WTC11 (cell line): Measurements from ENCODE around the gene COBLL1. TPM values are rescaled to one million over a fixed set of nuclear protein-coding genes. Genes with fewer than 3 reads are reported as not detected.

Experiments used
- ATAC-seq: fragments of 200-7000 bp; cut with Tn5 transposase; 2 replicates; pipeline ENCODE4 v1.10.0; 2021; ENCODE audit warnings: mild to moderate bottlenecking, moderate library complexity
- CTCF ChIA-PET: fragments of 300-600 bp; sonication (Branson Sonifier 250); formaldehyde crosslinking; loops from one replicate; lab custom pipeline; 2021; ENCODE audit warnings: antibody characterized with exemption; lab: Charles Lee
- POLR2A ChIA-PET: fragments of 350-600 bp; sonication (Branson Sonifier 250); formaldehyde crosslinking; loops from one replicate; lab custom pipeline; 2021; ENCODE audit warnings: antibody characterized with exemption; lab: Charles Lee
- DNase-seq: peaks from one replicate; pipeline ENCODE4 v3.0.0; 2021; ENCODE audit warnings: low spot score
- H3K27ac Mint-ChIP-seq: 2 replicates; pipeline ENCODE4 v1.8.0; 2021; ENCODE audit warnings: mixed read lengths
- H3K27me3 Mint-ChIP-seq: 2 replicates; pipeline ENCODE4 v1.8.0; 2021; ENCODE audit warnings: low read depth, mild to moderate bottlenecking, moderate library complexity, mixed read lengths
- H3K36me3 Mint-ChIP-seq: 2 replicates; pipeline ENCODE4 v1.8.0; 2021; ENCODE audit warnings: mixed read lengths
- H3K4me1 Mint-ChIP-seq: 2 replicates; pipeline ENCODE4 v1.8.0; 2022; ENCODE audit warnings: mixed read lengths
- H3K4me3 Mint-ChIP-seq: 2 replicates; pipeline ENCODE4 v1.8.0; 2021; ENCODE audit warnings: mild to moderate bottlenecking, moderate library complexity, mixed read lengths
- H3K9me3 Mint-ChIP-seq: 2 replicates; pipeline ENCODE4 v1.8.0; 2021; ENCODE audit warnings: mixed read lengths
- AR ChIP-seq: fragments of 250-450 bp; sonication (Bioruptor Pico); IDR thresholded peaks from 2 replicates; pipeline ENCODE4 v1.9.0; 2021; ENCODE audit warnings: mild to moderate bottlenecking
- ELF4 ChIP-seq: sonication (generic); formaldehyde crosslinking; IDR thresholded peaks from 2 replicates; pipeline ENCODE4 v1.8.1; 2022; ENCODE audit warnings: low read depth, mild to moderate bottlenecking, moderate library complexity, missing genetic modification reagents
- EMX1 ChIP-seq: fragments of 250-450 bp; sonication (Bioruptor Pico); IDR thresholded peaks from 2 replicates; pipeline ENCODE4 v1.8.0; 2021; ENCODE audit warnings: mild to moderate bottlenecking
- JUN ChIP-seq: sonication (generic); formaldehyde crosslinking; IDR thresholded peaks from 2 replicates; pipeline ENCODE4 v1.8.0; 2023; ENCODE audit warnings: mild to moderate bottlenecking, missing genetic modification reagents
- MAX ChIP-seq: sonication (generic); formaldehyde crosslinking; IDR thresholded peaks from 2 replicates; pipeline ENCODE4 v1.8.0; 2022; ENCODE audit warnings: mild to moderate bottlenecking, missing genetic modification reagents
- PREB ChIP-seq: sonication (generic); formaldehyde crosslinking; IDR thresholded peaks from 2 replicates; pipeline ENCODE4 v1.8.1; 2022; ENCODE audit warnings: mild to moderate bottlenecking, missing genetic modification reagents, moderate library complexity, borderline replicate concordance
- SP1 ChIP-seq: sonication (generic); formaldehyde crosslinking; conservative IDR thresholded peaks from 2 replicates; pipeline ENCODE4 v1.8.1; 2022; ENCODE audit warnings: missing genetic modification reagents
- TP53 ChIP-seq: sonication (generic); formaldehyde crosslinking; IDR thresholded peaks from 2 replicates; pipeline ENCODE4 v1.8.1; 2023; ENCODE audit warnings: mild to moderate bottlenecking, missing genetic modification reagents
- ZNF138 ChIP-seq: sonication (generic); formaldehyde crosslinking; conservative IDR thresholded peaks from 2 replicates; pipeline ENCODE4 v1.8.1; 2022; ENCODE audit warnings: mild to moderate bottlenecking, moderate library complexity, missing genetic modification reagents
- ZNF219 ChIP-seq: sonication (generic); formaldehyde crosslinking; IDR thresholded peaks from 2 replicates; pipeline ENCODE4 v1.8.0; 2023; ENCODE audit warnings: missing genetic modification reagents, mild to moderate bottlenecking, borderline replicate concordance
- ZNF263 ChIP-seq: sonication (generic); formaldehyde crosslinking; IDR thresholded peaks from 2 replicates; pipeline ENCODE4 v1.8.1; 2022; ENCODE audit warnings: low read depth, mild to moderate bottlenecking, moderate library complexity, missing genetic modification reagents
- total RNA-seq: library from RNA; stranded (reverse); gene quantifications from 3 replicates; pipeline ENCODE4 v1.2.3, GENCODE V29; 2021
- TF ChIP-seq, protein P1 (sequence below): fragments of 250-450 bp; sonication (Bioruptor Pico); IDR thresholded peaks from 2 replicates; pipeline ENCODE4 v1.9.0; 2021; ENCODE audit warnings: mild to moderate bottlenecking, borderline replicate concordance
- TF ChIP-seq, protein P2 (sequence below): sonication (generic); formaldehyde crosslinking; IDR thresholded peaks from 2 replicates; pipeline ENCODE4 v1.8.1; 2023; ENCODE audit warnings: mild to moderate bottlenecking, missing genetic modification reagents, borderline replicate concordance
- TF ChIP-seq, protein P3 (sequence below): sonication (generic); formaldehyde crosslinking; IDR thresholded peaks from 2 replicates; pipeline ENCODE4 v1.8.1; 2022; ENCODE audit warnings: missing genetic modification reagents, borderline replicate concordance

COBLL1 gene
- total RNA-seq, 1 experiment from 2014 or later = 5.8 TPM

DNA sequence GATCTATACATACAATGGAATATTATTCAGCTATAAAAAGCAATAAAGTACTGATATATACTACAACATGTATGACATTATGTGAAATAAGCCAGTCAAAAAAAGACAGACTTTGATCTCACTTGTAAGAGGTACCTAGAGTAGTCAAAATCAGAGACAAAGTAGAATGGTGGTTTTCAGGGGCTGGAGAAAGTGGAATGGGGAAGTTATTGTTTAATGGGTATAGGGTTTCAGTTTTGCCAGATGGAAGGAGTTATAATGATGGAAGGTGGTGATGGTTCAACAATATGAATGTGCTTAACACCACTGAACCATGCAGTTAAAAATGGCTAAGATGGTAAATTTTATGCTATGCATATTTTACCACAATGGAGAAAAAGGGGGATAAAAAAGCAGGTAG lies 6.3 kb downstream of the COBLL1 start:
- Mint-ChIP-seq H3K9me3 (no peaks in the 10 kb centered on the region), H3K27me3 (peaks cover 10% of the 10 kb centered on the region), H3K27ac (no peak overlapping the region), H3K4me3 (no peak overlapping the region), H3K4me1 (peaks cover 8% of the 10 kb centered on the region), H3K36me3 (no peaks in the 10 kb centered on the region)
- ChIA-PET POLR2A (no interaction called here), CTCF (no interaction called here)
- TF ChIP-seq, protein P1, sequence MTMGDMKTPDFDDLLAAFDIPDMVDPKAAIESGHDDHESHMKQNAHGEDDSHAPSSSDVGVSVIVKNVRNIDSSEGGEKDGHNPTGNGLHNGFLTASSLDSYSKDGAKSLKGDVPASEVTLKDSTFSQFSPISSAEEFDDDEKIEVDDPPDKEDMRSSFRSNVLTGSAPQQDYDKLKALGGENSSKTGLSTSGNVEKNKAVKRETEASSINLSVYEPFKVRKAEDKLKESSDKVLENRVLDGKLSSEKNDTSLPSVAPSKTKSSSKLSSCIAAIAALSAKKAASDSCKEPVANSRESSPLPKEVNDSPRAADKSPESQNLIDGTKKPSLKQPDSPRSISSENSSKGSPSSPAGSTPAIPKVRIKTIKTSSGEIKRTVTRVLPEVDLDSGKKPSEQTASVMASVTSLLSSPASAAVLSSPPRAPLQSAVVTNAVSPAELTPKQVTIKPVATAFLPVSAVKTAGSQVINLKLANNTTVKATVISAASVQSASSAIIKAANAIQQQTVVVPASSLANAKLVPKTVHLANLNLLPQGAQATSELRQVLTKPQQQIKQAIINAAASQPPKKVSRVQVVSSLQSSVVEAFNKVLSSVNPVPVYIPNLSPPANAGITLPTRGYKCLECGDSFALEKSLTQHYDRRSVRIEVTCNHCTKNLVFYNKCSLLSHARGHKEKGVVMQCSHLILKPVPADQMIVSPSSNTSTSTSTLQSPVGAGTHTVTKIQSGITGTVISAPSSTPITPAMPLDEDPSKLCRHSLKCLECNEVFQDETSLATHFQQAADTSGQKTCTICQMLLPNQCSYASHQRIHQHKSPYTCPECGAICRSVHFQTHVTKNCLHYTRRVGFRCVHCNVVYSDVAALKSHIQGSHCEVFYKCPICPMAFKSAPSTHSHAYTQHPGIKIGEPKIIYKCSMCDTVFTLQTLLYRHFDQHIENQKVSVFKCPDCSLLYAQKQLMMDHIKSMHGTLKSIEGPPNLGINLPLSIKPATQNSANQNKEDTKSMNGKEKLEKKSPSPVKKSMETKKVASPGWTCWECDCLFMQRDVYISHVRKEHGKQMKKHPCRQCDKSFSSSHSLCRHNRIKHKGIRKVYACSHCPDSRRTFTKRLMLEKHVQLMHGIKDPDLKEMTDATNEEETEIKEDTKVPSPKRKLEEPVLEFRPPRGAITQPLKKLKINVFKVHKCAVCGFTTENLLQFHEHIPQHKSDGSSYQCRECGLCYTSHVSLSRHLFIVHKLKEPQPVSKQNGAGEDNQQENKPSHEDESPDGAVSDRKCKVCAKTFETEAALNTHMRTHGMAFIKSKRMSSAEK = no peak
- TF ChIP-seq ZNF263 (no peak), ZNF219 (CRISPR knock-in tag) (no peak), AR (CRISPR knock-in tag) (no peak), PREB (no peak), ZNF138 (no peak), ELF4 (no peak), EMX1 (CRISPR knock-in tag) (no peak), TP53 (CRISPR knock-in tag) (no peak), JUN (CRISPR knock-in tag) (no peak), MAX (CRISPR knock-in tag) (no peak), SP1 (CRISPR knock-in tag) (no peak)
- TF ChIP-seq, protein P2, sequence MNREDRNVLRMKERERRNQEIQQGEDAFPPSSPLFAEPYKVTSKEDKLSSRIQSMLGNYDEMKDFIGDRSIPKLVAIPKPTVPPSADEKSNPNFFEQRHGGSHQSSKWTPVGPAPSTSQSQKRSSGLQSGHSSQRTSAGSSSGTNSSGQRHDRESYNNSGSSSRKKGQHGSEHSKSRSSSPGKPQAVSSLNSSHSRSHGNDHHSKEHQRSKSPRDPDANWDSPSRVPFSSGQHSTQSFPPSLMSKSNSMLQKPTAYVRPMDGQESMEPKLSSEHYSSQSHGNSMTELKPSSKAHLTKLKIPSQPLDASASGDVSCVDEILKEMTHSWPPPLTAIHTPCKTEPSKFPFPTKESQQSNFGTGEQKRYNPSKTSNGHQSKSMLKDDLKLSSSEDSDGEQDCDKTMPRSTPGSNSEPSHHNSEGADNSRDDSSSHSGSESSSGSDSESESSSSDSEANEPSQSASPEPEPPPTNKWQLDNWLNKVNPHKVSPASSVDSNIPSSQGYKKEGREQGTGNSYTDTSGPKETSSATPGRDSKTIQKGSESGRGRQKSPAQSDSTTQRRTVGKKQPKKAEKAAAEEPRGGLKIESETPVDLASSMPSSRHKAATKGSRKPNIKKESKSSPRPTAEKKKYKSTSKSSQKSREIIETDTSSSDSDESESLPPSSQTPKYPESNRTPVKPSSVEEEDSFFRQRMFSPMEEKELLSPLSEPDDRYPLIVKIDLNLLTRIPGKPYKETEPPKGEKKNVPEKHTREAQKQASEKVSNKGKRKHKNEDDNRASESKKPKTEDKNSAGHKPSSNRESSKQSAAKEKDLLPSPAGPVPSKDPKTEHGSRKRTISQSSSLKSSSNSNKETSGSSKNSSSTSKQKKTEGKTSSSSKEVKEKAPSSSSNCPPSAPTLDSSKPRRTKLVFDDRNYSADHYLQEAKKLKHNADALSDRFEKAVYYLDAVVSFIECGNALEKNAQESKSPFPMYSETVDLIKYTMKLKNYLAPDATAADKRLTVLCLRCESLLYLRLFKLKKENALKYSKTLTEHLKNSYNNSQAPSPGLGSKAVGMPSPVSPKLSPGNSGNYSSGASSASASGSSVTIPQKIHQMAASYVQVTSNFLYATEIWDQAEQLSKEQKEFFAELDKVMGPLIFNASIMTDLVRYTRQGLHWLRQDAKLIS (CRISPR knock-in tag) = no peak
- TF ChIP-seq, protein P3, sequence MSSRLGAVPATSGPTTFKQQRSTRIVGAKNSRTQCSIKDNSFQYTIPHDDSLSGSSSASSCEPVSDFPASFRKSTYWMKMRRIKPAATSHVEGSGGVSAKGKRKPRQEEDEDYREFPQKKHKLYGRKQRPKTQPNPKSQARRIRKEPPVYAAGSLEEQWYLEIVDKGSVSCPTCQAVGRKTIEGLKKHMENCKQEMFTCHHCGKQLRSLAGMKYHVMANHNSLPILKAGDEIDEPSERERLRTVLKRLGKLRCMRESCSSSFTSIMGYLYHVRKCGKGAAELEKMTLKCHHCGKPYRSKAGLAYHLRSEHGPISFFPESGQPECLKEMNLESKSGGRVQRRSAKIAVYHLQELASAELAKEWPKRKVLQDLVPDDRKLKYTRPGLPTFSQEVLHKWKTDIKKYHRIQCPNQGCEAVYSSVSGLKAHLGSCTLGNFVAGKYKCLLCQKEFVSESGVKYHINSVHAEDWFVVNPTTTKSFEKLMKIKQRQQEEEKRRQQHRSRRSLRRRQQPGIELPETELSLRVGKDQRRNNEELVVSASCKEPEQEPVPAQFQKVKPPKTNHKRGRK (CRISPR knock-in tag) = no peak
- DNase-seq (no peak), ATAC-seq (no peak)
